Panc1 (cell line): ENCODE data around the gene RARS2. TPM values are rescaled to one million over a fixed set of nuclear protein-coding genes. Genes with fewer than 3 reads are reported as not detected.
A peak's percentile ranks its signal among the peaks of the same experiment; 100 is the strongest.

Source experiments
- ATAC-seq: fragments of 200-7000 bp; cut with Tn5 transposase; 2 replicates; pipeline ENCODE4 v1.9.1; 2020; ENCODE audit warnings: mild to moderate bottlenecking, moderate library complexity
- BruUV-seq: library from RNA; stranded (reverse); fragments of 400-500 nt; replicated peaks from 2 replicates; lab custom pipeline; 2021; lab: Mats Ljungman, UMichigan
- CTCF ChIA-PET: fragments of 300-600 bp; sonication (Branson Sonifier 250); formaldehyde crosslinking; loops from one replicate; lab custom pipeline; 2022; ENCODE audit warnings: antibody characterized with exemption; lab: Charles Lee
- POLR2A ChIA-PET: fragments of 300-600 bp; sonication (Branson Sonifier 250); formaldehyde crosslinking; loops from one replicate; lab custom pipeline; 2022; ENCODE audit warnings: antibody characterized with exemption; lab: Charles Lee
- DNase-seq: peaks from one replicate; pipeline ENCODE4 v3.0.0-alpha.2; 2010; ENCODE audit warnings: low read depth, low spot score
- H3K27ac ChIP-seq: 2 replicates; pipeline ENCODE4 v1.5.1; 2011; ENCODE audit warnings: mild to moderate bottlenecking, low read length, inconsistent platforms
- H3K27me3 ChIP-seq: fragments of 200-500 bp; sonication (Bioruptor generic); 2 replicates; pipeline ENCODE4 v1.6.0; 2014; ENCODE audit warnings: low read length, inconsistent platforms; ENCODE audit not compliant: control insufficient read depth, insufficient read depth
- H3K36me3 ChIP-seq: fragments of 200-500 bp; sonication (Bioruptor generic); 2 replicates; pipeline ENCODE4 v1.5.1; 2014; ENCODE audit warnings: inconsistent platforms, mild to moderate bottlenecking, low read length, moderate library complexity; ENCODE audit not compliant: control insufficient read depth, insufficient read depth
- H3K4me1 ChIP-seq: 2 replicates; pipeline ENCODE4 v1.5.1; 2011; ENCODE audit warnings: inconsistent platforms, mild to moderate bottlenecking, low read length, moderate library complexity; ENCODE audit not compliant: control insufficient read depth, insufficient read depth
- H3K4me3 ChIP-seq, 2 experiments: 2 replicates each; pipeline ENCODE4 v1.5.1; 2011 to 2012; ENCODE audit warnings: low read depth in 2 of 2, low read length in 2 of 2, mild to moderate bottlenecking in 2 of 2, inconsistent platforms in 1 of 2, moderate library complexity in 1 of 2
- H3K9me3 ChIP-seq: fragments of 200-500 bp; sonication (Bioruptor generic); 2 replicates; pipeline ENCODE4 v1.5.1; 2014; ENCODE audit warnings: low read depth, mild to moderate bottlenecking, inconsistent platforms, low read length, moderate library complexity; ENCODE audit not compliant: control insufficient read depth, insufficient read depth
- CTCF ChIP-seq: fragments of 450-650 bp; IDR thresholded peaks from 2 replicates; pipeline ENCODE4 v1.5.1; 2017; ENCODE audit warnings: mild to moderate bottlenecking
- POLR2AphosphoS5 ChIP-seq: IDR thresholded peaks from 2 replicates; pipeline ENCODE4 v1.6.1; 2012; ENCODE audit warnings: mild to moderate bottlenecking, low read depth, low read length, moderate library complexity
- SIN3A ChIP-seq: IDR thresholded peaks from 2 replicates; pipeline ENCODE4 v1.6.1; 2012; ENCODE audit warnings: low read depth, mild to moderate bottlenecking, low read length, moderate library complexity, borderline replicate concordance; ENCODE audit not compliant: insufficient read depth
- TCF7L2 ChIP-seq: IDR thresholded peaks from 2 replicates; pipeline ENCODE4 v1.6.1; 2011; ENCODE audit warnings: mild to moderate bottlenecking, low read depth, low read length, inconsistent platforms
- in situ Hi-C: cut with HindIII; loops from 2 replicates; pipeline ENCODE4 v1.10.0; 2016; ENCODE audit warnings: low sequenced_read_pairs, low pct_unique_long_range_greater_than_20kb
- intact Hi-C: fragments of 100-400 bp; cut with micrococcal nuclease; formaldehyde crosslinking; loops from one replicate; pipeline ENCODE4 v1.10.0; 2022; ENCODE audit not compliant: unreplicated experiment
- total RNA-seq: library from RNA; stranded (reverse); gene quantifications from one replicate; pipeline ENCODE4 v1.2.1, GENCODE V29; 2021; ENCODE audit not compliant: unreplicated experiment
- TF ChIP-seq, protein P1 (sequence below), 2 experiments: IDR thresholded peaks; 2 replicates each; pipeline ENCODE4 v1.6.1; 2011 to 2012; ENCODE audit warnings: low read depth in 2 of 2, control low read depth in 1 of 2, low read length in 1 of 2, mild to moderate bottlenecking in 1 of 2, moderate library complexity in 1 of 2; ENCODE audit not compliant: insufficient read depth in 1 of 2

The RARS2 gene
- total RNA-seq, 1 experiment from 2014 or later = 38.3 TPM

- H3K27me3 ChIP-seq = no peaks in the 10 kb centered on the region
- no peaks in the 10 kb centered on the region for H3K4me1 ChIP-seq
- CTCF ChIA-PET = no interaction called here
- no peak for TF ChIP-seq POLR2AphosphoS5
- TF ChIP-seq TCF7L2 = no peak
- TF ChIP-seq, protein P1, sequence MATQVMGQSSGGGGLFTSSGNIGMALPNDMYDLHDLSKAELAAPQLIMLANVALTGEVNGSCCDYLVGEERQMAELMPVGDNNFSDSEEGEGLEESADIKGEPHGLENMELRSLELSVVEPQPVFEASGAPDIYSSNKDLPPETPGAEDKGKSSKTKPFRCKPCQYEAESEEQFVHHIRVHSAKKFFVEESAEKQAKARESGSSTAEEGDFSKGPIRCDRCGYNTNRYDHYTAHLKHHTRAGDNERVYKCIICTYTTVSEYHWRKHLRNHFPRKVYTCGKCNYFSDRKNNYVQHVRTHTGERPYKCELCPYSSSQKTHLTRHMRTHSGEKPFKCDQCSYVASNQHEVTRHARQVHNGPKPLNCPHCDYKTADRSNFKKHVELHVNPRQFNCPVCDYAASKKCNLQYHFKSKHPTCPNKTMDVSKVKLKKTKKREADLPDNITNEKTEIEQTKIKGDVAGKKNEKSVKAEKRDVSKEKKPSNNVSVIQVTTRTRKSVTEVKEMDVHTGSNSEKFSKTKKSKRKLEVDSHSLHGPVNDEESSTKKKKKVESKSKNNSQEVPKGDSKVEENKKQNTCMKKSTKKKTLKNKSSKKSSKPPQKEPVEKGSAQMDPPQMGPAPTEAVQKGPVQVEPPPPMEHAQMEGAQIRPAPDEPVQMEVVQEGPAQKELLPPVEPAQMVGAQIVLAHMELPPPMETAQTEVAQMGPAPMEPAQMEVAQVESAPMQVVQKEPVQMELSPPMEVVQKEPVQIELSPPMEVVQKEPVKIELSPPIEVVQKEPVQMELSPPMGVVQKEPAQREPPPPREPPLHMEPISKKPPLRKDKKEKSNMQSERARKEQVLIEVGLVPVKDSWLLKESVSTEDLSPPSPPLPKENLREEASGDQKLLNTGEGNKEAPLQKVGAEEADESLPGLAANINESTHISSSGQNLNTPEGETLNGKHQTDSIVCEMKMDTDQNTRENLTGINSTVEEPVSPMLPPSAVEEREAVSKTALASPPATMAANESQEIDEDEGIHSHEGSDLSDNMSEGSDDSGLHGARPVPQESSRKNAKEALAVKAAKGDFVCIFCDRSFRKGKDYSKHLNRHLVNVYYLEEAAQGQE (IDR thresholded peaks at IDR 0.05; ENCODE audit: insufficient read depth in 1 of 2, low read depth in 2 of 2, low read length in 1 of 2) = no peak
- no peak for TF ChIP-seq CTCF
- TF ChIP-seq SIN3A = no peak
- no TSS peak for BruUV-seq
- no peaks in the 10 kb centered on the region for H3K36me3 ChIP-seq
- in situ Hi-C loops = no loop called here
- intact Hi-C loops = no loop called here
- ATAC-seq (no peak), DNase-seq (no peak)
- POLR2A ChIA-PET = no interaction called here
- H3K9me3 ChIP-seq = 0 out of 2 replicates have a peak, but pooled peaks cover 3% of the 10 kb centered on the region
- H3K27ac ChIP-seq = no peak overlapping the region
- no peak overlapping the region for H3K4me3 ChIP-seq
Measured at GRCh38 chr6:87481931-87482330, 107.9 kb downstream of the RARS2 start.

- POLR2A ChIA-PET = no interaction called here
- H3K4me1 ChIP-seq = peaks cover 9% of the 10 kb centered on the region
- CTCF ChIA-PET = no interaction called here
- H3K4me3 ChIP-seq = peak overlapping the region; percentile 86 to 95
- H3K27ac ChIP-seq = peak overlapping the region; percentile 96
- in situ Hi-C loops (no loop called here), intact Hi-C loops (loop anchor here (5.0 kb wide), 1 partner anchor 66 kb away; the partner anchor contains the start of gene CFAP206)
- no peak for TF ChIP-seq SIN3A
- no peak for TF ChIP-seq POLR2AphosphoS5
- TF ChIP-seq, protein P1 (IDR thresholded peaks at IDR 0.05; ENCODE audit: insufficient read depth in 1 of 2, low read depth in 2 of 2, low read length in 1 of 2) = no peak
- no peak for TF ChIP-seq TCF7L2
- TF ChIP-seq CTCF = no peak
- peak; percentile 86 for ATAC-seq
- H3K27me3 ChIP-seq = no peaks in the 10 kb centered on the region
- peak; percentile 20 for DNase-seq
- BruUV-seq = no TSS peak
- H3K36me3 ChIP-seq = no peaks in the 10 kb centered on the region; the same call in 1 of the 2 replicates
- H3K9me3 ChIP-seq = 0 out of 2 replicates have a peak, but pooled peaks cover 3% of the 10 kb centered on the region
Measured at GRCh38 chr6:87473419-87473903, 116.3 kb downstream of the RARS2 start.
